ENCODE results near the gene SCYL1.

DNA sequence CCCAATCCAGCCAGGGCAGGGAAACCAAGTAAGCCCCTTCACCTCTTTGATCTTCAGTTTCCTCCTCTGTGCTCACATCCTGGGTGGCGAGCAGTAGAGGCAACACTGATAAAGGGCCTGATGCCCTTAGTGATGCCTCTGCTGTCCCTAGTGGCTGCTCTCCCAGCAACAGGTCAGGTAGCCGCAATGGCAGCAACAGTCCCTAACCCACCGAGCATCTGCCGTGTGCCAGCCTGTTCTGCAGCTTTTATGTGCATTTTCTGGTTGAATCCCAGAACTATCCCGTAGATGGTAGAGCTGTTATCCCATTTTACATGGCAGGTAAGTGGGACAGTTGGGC lies 5.2 kb downstream of the SCYL1 start:
- TF ChIP-seq, protein P1, sequence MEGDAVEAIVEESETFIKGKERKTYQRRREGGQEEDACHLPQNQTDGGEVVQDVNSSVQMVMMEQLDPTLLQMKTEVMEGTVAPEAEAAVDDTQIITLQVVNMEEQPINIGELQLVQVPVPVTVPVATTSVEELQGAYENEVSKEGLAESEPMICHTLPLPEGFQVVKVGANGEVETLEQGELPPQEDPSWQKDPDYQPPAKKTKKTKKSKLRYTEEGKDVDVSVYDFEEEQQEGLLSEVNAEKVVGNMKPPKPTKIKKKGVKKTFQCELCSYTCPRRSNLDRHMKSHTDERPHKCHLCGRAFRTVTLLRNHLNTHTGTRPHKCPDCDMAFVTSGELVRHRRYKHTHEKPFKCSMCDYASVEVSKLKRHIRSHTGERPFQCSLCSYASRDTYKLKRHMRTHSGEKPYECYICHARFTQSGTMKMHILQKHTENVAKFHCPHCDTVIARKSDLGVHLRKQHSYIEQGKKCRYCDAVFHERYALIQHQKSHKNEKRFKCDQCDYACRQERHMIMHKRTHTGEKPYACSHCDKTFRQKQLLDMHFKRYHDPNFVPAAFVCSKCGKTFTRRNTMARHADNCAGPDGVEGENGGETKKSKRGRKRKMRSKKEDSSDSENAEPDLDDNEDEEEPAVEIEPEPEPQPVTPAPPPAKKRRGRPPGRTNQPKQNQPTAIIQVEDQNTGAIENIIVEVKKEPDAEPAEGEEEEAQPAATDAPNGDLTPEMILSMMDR (IDR thresholded peaks at IDR 0.05) = peak; percentile 13
- TF ChIP-seq EZH2 (IDR thresholded peaks at IDR 0.05; ENCODE audit: borderline replicate concordance, insufficient read depth, low read depth, low read length, poor library complexity, severe bottlenecking) = no peak

Measured in B cell (primary cell).